PFSK-1 (cell line): Measurements from ENCODE around the gene GAS5.

Experiments
- FOXP2 ChIP-seq: optimal IDR thresholded peaks from 2 replicates; pipeline ENCODE3; 2011; ENCODE audit warnings: borderline replicate concordance, control low read depth, inconsistent platforms; ENCODE audit not compliant: insufficient read depth; ENCODE audit errors: extremely low read length, extremely low read depth
- POLR2AphosphoS5 ChIP-seq: IDR thresholded peaks from 2 replicates; pipeline ENCODE4 v1.6.1; 2012; ENCODE audit warnings: low read depth, mild to moderate bottlenecking, control low read depth, low read length, moderate library complexity
- SIN3A ChIP-seq: IDR thresholded peaks from 2 replicates; pipeline ENCODE4 v1.6.1; 2012; ENCODE audit warnings: mild to moderate bottlenecking, low read length, moderate library complexity, borderline replicate concordance; ENCODE audit not compliant: insufficient read depth
- TAF1 ChIP-seq: IDR thresholded peaks from 2 replicates; pipeline ENCODE4 v1.6.1; 2012; ENCODE audit warnings: low read length, control low read depth, borderline replicate concordance; ENCODE audit not compliant: insufficient read depth
- TF ChIP-seq, protein P1 (sequence below), 2 experiments: IDR thresholded peaks; 2 replicates each; pipeline versions ENCODE4 v1.6.1 to v1.8.0; 2011 to 2012; ENCODE audit warnings: low read depth in 2 of 2, low read length in 2 of 2, control low read depth in 1 of 2, inconsistent platforms in 1 of 2, mild to moderate bottlenecking in 1 of 2, moderate library complexity in 1 of 2; ENCODE audit not compliant: insufficient read depth in 1 of 2

Gene GAS5

GRCh38 chr1:173893611-173894010 is 25.8 kb upstream of the GAS5 start:
- TF ChIP-seq TAF1 (no peak), SIN3A (no peak), POLR2AphosphoS5 (no peak), FOXP2 (no peak)
- TF ChIP-seq, protein P1, sequence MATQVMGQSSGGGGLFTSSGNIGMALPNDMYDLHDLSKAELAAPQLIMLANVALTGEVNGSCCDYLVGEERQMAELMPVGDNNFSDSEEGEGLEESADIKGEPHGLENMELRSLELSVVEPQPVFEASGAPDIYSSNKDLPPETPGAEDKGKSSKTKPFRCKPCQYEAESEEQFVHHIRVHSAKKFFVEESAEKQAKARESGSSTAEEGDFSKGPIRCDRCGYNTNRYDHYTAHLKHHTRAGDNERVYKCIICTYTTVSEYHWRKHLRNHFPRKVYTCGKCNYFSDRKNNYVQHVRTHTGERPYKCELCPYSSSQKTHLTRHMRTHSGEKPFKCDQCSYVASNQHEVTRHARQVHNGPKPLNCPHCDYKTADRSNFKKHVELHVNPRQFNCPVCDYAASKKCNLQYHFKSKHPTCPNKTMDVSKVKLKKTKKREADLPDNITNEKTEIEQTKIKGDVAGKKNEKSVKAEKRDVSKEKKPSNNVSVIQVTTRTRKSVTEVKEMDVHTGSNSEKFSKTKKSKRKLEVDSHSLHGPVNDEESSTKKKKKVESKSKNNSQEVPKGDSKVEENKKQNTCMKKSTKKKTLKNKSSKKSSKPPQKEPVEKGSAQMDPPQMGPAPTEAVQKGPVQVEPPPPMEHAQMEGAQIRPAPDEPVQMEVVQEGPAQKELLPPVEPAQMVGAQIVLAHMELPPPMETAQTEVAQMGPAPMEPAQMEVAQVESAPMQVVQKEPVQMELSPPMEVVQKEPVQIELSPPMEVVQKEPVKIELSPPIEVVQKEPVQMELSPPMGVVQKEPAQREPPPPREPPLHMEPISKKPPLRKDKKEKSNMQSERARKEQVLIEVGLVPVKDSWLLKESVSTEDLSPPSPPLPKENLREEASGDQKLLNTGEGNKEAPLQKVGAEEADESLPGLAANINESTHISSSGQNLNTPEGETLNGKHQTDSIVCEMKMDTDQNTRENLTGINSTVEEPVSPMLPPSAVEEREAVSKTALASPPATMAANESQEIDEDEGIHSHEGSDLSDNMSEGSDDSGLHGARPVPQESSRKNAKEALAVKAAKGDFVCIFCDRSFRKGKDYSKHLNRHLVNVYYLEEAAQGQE (IDR thresholded peaks at IDR 0.05; ENCODE audit: insufficient read depth in 1 of 2, low read depth in 2 of 2, low read length in 2 of 2): no peak

DNA sequence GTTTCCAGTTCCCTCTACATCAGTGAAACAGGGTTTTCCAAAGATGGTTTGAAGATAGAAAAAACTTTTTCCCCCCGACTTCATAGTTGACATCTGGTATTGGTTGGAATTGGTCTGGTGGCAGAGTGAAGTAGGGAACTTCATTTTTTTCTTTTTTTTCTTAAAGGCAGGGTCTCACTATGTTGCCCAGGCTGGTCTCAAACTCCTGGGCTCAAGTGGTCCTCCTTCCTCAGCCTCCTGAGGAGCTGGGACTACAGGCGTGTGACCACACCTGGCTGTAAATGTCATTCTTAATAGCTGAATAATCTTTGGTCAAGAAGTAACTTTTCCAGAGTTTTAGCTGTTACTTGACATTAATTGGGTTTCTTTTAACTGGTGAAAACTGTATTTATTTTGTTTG is 22.1 kb upstream of the GAS5 start:
- no peak for TF ChIP-seq TAF1
- no peak for TF ChIP-seq POLR2AphosphoS5
- TF ChIP-seq, protein P1 (IDR thresholded peaks at IDR 0.05; ENCODE audit: insufficient read depth in 1 of 2, low read depth in 2 of 2, low read length in 2 of 2): no peak
- TF ChIP-seq FOXP2: no peak
- no peak for TF ChIP-seq SIN3A

GRCh38 chr1:173888749-173889148 is 21.0 kb upstream of the GAS5 start:
- TF ChIP-seq FOXP2 (no peak), POLR2AphosphoS5 (no peak), TAF1 (no peak), SIN3A (no peak)
- TF ChIP-seq, protein P1 (IDR thresholded peaks at IDR 0.05; ENCODE audit: insufficient read depth in 1 of 2, low read depth in 2 of 2, low read length in 2 of 2): no peak

GRCh38 chr1:173887627-173888026 is 19.8 kb upstream of the GAS5 start:
- TF ChIP-seq TAF1 (no peak), FOXP2 (no peak), SIN3A (no peak), POLR2AphosphoS5 (no peak)
- TF ChIP-seq, protein P1 (IDR thresholded peaks at IDR 0.05; ENCODE audit: insufficient read depth in 1 of 2, low read depth in 2 of 2, low read length in 2 of 2): no peak
